ENCODE measurements around the gene UNC80. TPM values are rescaled to one million over a fixed set of nuclear protein-coding genes. Genes with fewer than 3 reads are reported as not detected.
A peak's percentile ranks its signal among the peaks of the same experiment; 100 is the strongest.

Gene UNC80
- total and polyA plus RNA-seq, 8 donors, result 0.69 to 4.8 (median 1.9) TPM

- no peak overlapping the region for H3K4me3 ChIP-seq
- no peaks in the 10 kb centered on the region for H3K36me3 ChIP-seq
- H3K4me1 ChIP-seq, result peaks cover 4 to 9% (median 6%) of the 10 kb centered on the region in 3 donors
- H3K9me3 ChIP-seq, result no peaks in the 10 kb centered on the region
- DNase-seq, result no peak
- TF ChIP-seq, protein P1, sequence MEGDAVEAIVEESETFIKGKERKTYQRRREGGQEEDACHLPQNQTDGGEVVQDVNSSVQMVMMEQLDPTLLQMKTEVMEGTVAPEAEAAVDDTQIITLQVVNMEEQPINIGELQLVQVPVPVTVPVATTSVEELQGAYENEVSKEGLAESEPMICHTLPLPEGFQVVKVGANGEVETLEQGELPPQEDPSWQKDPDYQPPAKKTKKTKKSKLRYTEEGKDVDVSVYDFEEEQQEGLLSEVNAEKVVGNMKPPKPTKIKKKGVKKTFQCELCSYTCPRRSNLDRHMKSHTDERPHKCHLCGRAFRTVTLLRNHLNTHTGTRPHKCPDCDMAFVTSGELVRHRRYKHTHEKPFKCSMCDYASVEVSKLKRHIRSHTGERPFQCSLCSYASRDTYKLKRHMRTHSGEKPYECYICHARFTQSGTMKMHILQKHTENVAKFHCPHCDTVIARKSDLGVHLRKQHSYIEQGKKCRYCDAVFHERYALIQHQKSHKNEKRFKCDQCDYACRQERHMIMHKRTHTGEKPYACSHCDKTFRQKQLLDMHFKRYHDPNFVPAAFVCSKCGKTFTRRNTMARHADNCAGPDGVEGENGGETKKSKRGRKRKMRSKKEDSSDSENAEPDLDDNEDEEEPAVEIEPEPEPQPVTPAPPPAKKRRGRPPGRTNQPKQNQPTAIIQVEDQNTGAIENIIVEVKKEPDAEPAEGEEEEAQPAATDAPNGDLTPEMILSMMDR (IDR thresholded peaks at IDR 0.05), result no peak
- no peak overlapping the region for H3K27ac ChIP-seq
- FAIRE-seq, result no peak
- no peaks in the 10 kb centered on the region for H3K27me3 ChIP-seq
- ATAC-seq, result no peak
- WGBS, 2 donors, result 88 to 90% methylated on average over 2 of the region's 2 CpGs
- intact Hi-C loops (cut with DNase I), result no loop called here
Observed at GRCh38 chr2:209929369-209929768, 157.7 kb downstream of the UNC80 start.

DNA sequence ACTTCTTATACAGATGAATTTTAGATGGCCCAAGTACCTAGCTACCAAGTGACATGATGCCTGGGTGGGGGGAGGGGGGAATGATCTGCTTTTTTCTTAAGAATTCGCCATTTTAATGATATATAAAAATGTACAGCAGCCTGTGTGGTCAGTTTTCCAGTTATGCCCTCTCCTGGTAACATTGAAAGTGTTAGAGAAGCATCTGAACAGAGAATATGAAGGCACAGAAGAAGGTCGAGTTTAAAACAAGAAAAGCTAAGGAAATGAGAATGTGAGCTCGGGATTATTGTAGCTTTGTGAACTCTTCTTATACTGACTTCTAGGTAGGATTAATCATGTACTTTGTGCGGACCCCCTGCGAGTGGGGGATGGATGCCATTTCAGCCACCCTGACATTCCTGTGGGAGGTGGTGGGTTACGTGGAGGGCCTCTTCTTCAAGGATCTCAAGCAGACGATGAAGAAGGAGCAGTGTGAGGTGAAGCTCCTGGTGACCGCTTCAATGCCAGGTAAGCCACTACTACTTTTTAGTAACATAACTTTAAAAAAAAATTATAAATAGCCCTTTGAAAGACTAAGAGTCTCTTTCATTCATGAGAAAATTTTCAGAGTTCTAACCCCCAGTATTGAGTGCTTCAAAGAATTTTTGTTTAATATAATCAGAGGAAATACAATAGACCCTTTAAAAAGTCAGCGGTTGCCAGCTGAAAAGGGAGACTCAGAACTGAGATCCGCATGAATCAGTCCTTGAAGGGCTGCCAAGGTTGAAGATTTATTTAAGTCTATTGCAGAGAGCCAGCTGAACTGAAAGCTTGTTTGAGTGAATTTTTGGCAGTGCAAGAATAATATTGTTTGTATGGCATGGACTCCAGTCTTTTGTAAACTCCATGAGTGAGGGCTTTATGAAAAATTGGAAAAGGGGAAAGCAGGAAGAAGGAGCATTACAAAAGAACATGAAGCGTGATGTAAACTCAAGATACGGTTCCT lies 162.2 kb downstream of the UNC80 start:
- FAIRE-seq (peak; percentile 9), ATAC-seq (peak; percentile 81 to 88 (median 84)), DNase-seq (peak in 3 of 6 donors; percentile 55 to 73 (median 60))
- H3K9me3 ChIP-seq, result no peaks in the 10 kb centered on the region
- no peaks in the 10 kb centered on the region for H3K36me3 ChIP-seq
- peak overlapping the region in 3 of 4 donors; percentile 29 to 68 (median 57) for H3K27ac ChIP-seq
- WGBS, 2 donors, result 15 to 16% methylated on average over 12 of the region's 12 CpGs
- intact Hi-C loops (cut with DNase I), result no loop called here
- peaks cover 15 to 35% (median 24%) of the 10 kb centered on the region in 3 donors for H3K4me1 ChIP-seq
- H3K4me3 ChIP-seq, result peak overlapping the region in 1 of 4 donors; percentile 4
- no peaks in the 10 kb centered on the region for H3K27me3 ChIP-seq
- TF ChIP-seq, protein P1 (IDR thresholded peaks at IDR 0.05), result no peak

GRCh38 chr2:209936106-209936666 lies 164.6 kb downstream of the UNC80 start:
- Histone ChIP-seq H3K27ac (no peak overlapping the region), H3K27me3 (no peaks in the 10 kb centered on the region), H3K4me1 (peaks cover 19 to 39% (median 24%) of the 10 kb centered on the region in 3 donors), H3K4me3 (no peak overlapping the region), H3K36me3 (no peaks in the 10 kb centered on the region), H3K9me3 (no peaks in the 10 kb centered on the region)
- FAIRE-seq, result no peak
- peak in 3 of 4 donors; percentile 63 to 68 (median 63) for ATAC-seq
- DNase-seq, result peak in 1 of 6 donors; percentile 20
- WGBS, 2 donors, result 33 to 35% methylated on average over 3 of the region's 3 CpGs
- intact Hi-C loops (cut with DNase I), result no loop called here
- TF ChIP-seq, protein P1 (IDR thresholded peaks at IDR 0.05), result peak in 2 of 4 donors; percentile 22 to 28

GRCh38 chr2:209937893-209938292 lies 166.3 kb downstream of the UNC80 start:
- H3K4me3 ChIP-seq, result no peak overlapping the region
- no peaks in the 10 kb centered on the region for H3K36me3 ChIP-seq
- no peaks in the 10 kb centered on the region for H3K9me3 ChIP-seq
- DNase-seq, result peak in 1 of 6 donors; percentile 31
- ATAC-seq, result peak; percentile 62 to 83 (median 80)
- FAIRE-seq, result no peak
- intact Hi-C loops (cut with DNase I), result no loop called here
- peak overlapping the region in 2 of 4 donors; percentile 30 to 50 for H3K27ac ChIP-seq
- TF ChIP-seq, protein P1 (IDR thresholded peaks at IDR 0.05), result no peak
- no peaks in the 10 kb centered on the region for H3K27me3 ChIP-seq
- peaks cover 19 to 39% (median 24%) of the 10 kb centered on the region in 3 donors for H3K4me1 ChIP-seq

Measured in pancreas (tissue), 10 donors.